Heart right ventricle (tissue), 16 donors: ENCODE results near the gene GJD2. TPM values are rescaled to one million over a fixed set of nuclear protein-coding genes. Genes with fewer than 3 reads are reported as not detected.

Source experiments
- ATAC-seq, 8 donors: fragments of 200-7000 bp; cut with Tn5 transposase; one replicate each; pipeline ENCODE4 v1.9.1; 2020; ENCODE audit warnings: mild to moderate bottlenecking in 8 of 8, moderate library complexity in 8 of 8, moderate number of reproducible peaks in 1 of 8
- DNase-seq, 2 donors: peaks; one replicate each; pipeline ENCODE4 v3.0.0-alpha.2; 2020
- H3K27ac ChIP-seq, 10 donors: fragments of 200-600 bp; sonication (generic) in 2 of 10; one replicate each; pipeline versions ENCODE4 v1.5.0 to v1.8.0; 2020 to 2022; ENCODE audit warnings: mild to moderate bottlenecking in 3 of 10
- H3K27me3 ChIP-seq, 7 donors: fragments of 200-600 bp; one replicate each; pipeline ENCODE4 v1.8.0; 2021 to 2022; ENCODE audit warnings: mild to moderate bottlenecking in 2 of 7
- H3K36me3 ChIP-seq, 9 donors: fragments of 200-600 bp; sonication (generic) in 1 of 9; one replicate each; pipeline versions ENCODE4 v1.5.0 to v1.8.0; 2020 to 2022; ENCODE audit warnings: mild to moderate bottlenecking in 2 of 9
- H3K4me1 ChIP-seq, 9 donors: fragments of 200-600 bp; sonication (generic) in 1 of 9; one replicate each; pipeline versions ENCODE4 v1.5.0 to v1.8.0; 2020 to 2022; ENCODE audit warnings: mild to moderate bottlenecking in 4 of 9
- H3K4me3 ChIP-seq, 10 donors: fragments of 200-600 bp; sonication (generic) in 2 of 10; one replicate each; pipeline versions ENCODE4 v1.5.0 to v1.8.0; 2020 to 2022; ENCODE audit warnings: mild to moderate bottlenecking in 7 of 10, moderate library complexity in 2 of 10
- H3K9me3 ChIP-seq, 11 donors: fragments of 200-600 bp in 10 of 11; sonication (generic) in 2 of 11; one replicate each; pipeline versions ENCODE4 v1.5.0 to v1.8.0; 2013 to 2022; ENCODE audit warnings: mild to moderate bottlenecking in 2 of 11, control low read depth in 1 of 11, moderate library complexity in 1 of 11
- WGBS, 2 donors: extraction: QIAGEN DNeasy Blood & Tissue Kit; methylation state at CpG; one replicate each; pipeline ENCODE4 v1.1.7; 2013; ENCODE audit warnings: inconsistent platforms in 1 of 2; 5-methylcytosine and 5-hydroxymethylcytosine counted together
- intact Hi-C, 10 donors: fragments of 100-400 bp; cut with DNase I; formaldehyde crosslinking; loops; one replicate each; pipeline versions ENCODE4 v1.11.1 to v1.14.2; 2022
- polyA plus RNA-seq, 2 donors: library from polyadenylated mRNA; stranded (reverse); fragments of 200-250 nt; gene quantifications; one replicate each; pipeline ENCODE4 v1.2.3, GENCODE V29; 2013
- total RNA-seq, 10 donors: library from RNA; stranded (reverse); fragmentation: NEBNext Ultra II Directional in 3 of 10; extraction: Animal tissue kit (Norgen Biotek cat#: 25700) in 3 of 10; gene quantifications; one replicate each; pipeline versions ENCODE4 v1.2.1 to v1.2.4, GENCODE V29; 2021 to 2023
- TF ChIP-seq, protein P1 (sequence below), 9 donors: fragments of 200-600 bp; sonication (generic) in 2 of 9; IDR thresholded peaks; one replicate each; pipeline versions ENCODE4 v1.5.0 to v1.8.0; 2021 to 2022; ENCODE audit warnings: antibody characterized with exemption in 9 of 9, mild to moderate bottlenecking in 5 of 9, moderate library complexity in 1 of 9
- donor health status: Arrhythmogenic right ventricular cardiomyopathy.
- donor health status: ischemic (EF 13 %, LVEDD 7.1; RV severe dilation, severe dysfunction).
- donor health status: healthy with polysubstance abuse.
- donor health status: DM: no; HTN: yes; CAD: no.
- donor health status: DM: no; HTN: no; CAD: no.
- donor health status: ischemic (EF 25% LVEDD 6.9; RV normal size, moderate dysfunction).
- donor health status: ischemic (EF 25% LVEDD 5.7; RV mildly dilated, moderate dysfunction).
- donor health status: healthy.
- donor health status: DM: yes; HTN: yes; CAD: no.
- donor health status: Ischemic cardiomyopathy.
- donor health status: ischemic (EF 35%, LVEDD 5.7; RV mildly dilated, moderate dysfunction).
- donor health status: nonischemic (EF 11% LVEDD 7.7; RV severe dilation, severe dysfunction).
- donor health status: DM: yes; HTN: yes; CAD: no.
- donor health status: PGD.
- donor health status: ischemic (EF 29% LVEDD 5.4; RV normal size, mild dysfunction).
- donor health status: nonischemic (EF 23%, LVEDD 6.1; RV moderate dilation, normal function).

Gene GJD2
- total and polyA plus RNA-seq, 12 donors: 0.01 to 0.13 (median 0.08) TPM; not detected in 7

- Histone ChIP-seq H3K27ac (no peak overlapping the region), H3K27me3 (no peaks in the 10 kb centered on the region), H3K9me3 (no peaks in the 10 kb centered on the region), H3K4me3 (no peak overlapping the region), H3K36me3 (no peaks in the 10 kb centered on the region), H3K4me1 (peaks cover 0 to 24% (median 0%) of the 10 kb centered on the region in 9 donors)
- no peak for ATAC-seq
- intact Hi-C loops: loop anchor here in 1 of 10 donors (10.0 kb wide), 1 partner anchor 56 kb away; no protein-coding TSS in a partner anchor
- TF ChIP-seq, protein P1, sequence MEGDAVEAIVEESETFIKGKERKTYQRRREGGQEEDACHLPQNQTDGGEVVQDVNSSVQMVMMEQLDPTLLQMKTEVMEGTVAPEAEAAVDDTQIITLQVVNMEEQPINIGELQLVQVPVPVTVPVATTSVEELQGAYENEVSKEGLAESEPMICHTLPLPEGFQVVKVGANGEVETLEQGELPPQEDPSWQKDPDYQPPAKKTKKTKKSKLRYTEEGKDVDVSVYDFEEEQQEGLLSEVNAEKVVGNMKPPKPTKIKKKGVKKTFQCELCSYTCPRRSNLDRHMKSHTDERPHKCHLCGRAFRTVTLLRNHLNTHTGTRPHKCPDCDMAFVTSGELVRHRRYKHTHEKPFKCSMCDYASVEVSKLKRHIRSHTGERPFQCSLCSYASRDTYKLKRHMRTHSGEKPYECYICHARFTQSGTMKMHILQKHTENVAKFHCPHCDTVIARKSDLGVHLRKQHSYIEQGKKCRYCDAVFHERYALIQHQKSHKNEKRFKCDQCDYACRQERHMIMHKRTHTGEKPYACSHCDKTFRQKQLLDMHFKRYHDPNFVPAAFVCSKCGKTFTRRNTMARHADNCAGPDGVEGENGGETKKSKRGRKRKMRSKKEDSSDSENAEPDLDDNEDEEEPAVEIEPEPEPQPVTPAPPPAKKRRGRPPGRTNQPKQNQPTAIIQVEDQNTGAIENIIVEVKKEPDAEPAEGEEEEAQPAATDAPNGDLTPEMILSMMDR (IDR thresholded peaks at IDR 0.05): no peak
- DNase-seq: no peak
These were observed 13.7 kb upstream of the GJD2 start for GRCh38 chr15:34768530-34768929.

DNA sequence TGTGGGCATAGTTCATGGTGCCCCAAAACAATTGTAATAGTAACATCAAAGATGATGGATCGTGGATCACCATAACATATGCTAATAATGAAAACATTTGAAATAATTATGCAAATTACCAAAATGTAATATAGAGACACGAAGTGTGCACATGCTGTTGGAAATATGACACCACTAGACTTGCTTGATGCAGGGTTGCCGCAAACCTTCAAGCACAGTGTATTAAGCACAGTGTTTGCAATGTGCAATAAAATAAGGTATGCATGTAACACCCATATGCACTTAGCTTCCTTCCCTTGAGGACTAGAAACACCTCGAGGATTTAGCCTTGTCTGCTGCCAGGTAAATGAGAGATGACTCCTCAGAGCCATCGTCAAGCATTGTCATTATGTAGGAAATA, 10.9 kb upstream of the GJD2 start:
- Histone ChIP-seq H3K36me3 (no peaks in the 10 kb centered on the region), H3K27me3 (no peaks in the 10 kb centered on the region), H3K4me1 (peaks cover 0 to 24% (median 0%) of the 10 kb centered on the region in 9 donors), H3K9me3 (no peaks in the 10 kb centered on the region), H3K27ac (no peak overlapping the region), H3K4me3 (no peak overlapping the region)
- TF ChIP-seq, protein P1 (IDR thresholded peaks at IDR 0.05): no peak
- WGBS, 2 donors: 76 to 82% methylated on average over 5 of the region's 5 CpGs
- no peak for ATAC-seq
- DNase-seq: no peak
- intact Hi-C loops: loop anchor here in 1 of 10 donors (10.0 kb wide), 1 partner anchor 59 kb away; no protein-coding TSS in a partner anchor

DNA sequence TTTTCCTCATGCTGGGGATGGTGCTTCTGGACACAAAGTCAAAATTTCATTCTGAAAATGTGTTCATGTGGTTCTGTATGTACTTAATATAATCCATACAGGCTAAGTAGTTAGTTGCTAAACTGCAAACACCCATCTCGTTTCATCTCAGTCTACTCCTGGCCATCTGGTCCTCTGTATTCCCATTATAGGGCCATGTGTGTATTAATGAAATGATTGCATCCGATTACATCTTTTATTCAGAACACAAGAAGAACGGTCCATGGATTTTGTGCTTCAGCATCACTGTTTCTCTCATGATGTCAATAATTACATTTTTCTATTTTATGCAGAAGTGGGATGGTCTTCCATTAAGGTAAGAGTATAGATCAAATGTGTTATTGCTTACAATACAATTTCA, 6.1 kb upstream of the GJD2 start:
- TF ChIP-seq, protein P1 (IDR thresholded peaks at IDR 0.05): no peak
- Histone ChIP-seq H3K9me3 (no peaks in the 10 kb centered on the region), H3K4me3 (no peak overlapping the region), H3K36me3 (no peaks in the 10 kb centered on the region), H3K4me1 (no peaks in the 10 kb centered on the region), H3K27me3 (peaks cover 0 to 34% (median 21%) of the 10 kb centered on the region in 7 donors), H3K27ac (no peak overlapping the region)
- 54 to 63% methylated on average over 3 of the region's 3 CpGs for WGBS, 2 donors
- no peak for DNase-seq
- ATAC-seq: no peak
- intact Hi-C loops: loop anchor here in 1 of 10 donors (10.0 kb wide), 1 partner anchor 64 kb away; no protein-coding TSS in a partner anchor

GRCh38 chr15:34759992-34760391, 5.2 kb upstream of the GJD2 start:
- no peak for ATAC-seq
- H3K27ac ChIP-seq: no peak overlapping the region
- H3K27me3 ChIP-seq: peaks cover 0 to 43% (median 31%) of the 10 kb centered on the region in 7 donors
- no peak overlapping the region for H3K4me3 ChIP-seq
- H3K4me1 ChIP-seq: peaks cover 0 to 4% (median 0%) of the 10 kb centered on the region in 9 donors
- no peak for DNase-seq
- intact Hi-C loops: loop anchor here in 1 of 10 donors (10.0 kb wide), 1 partner anchor 65 kb away; no protein-coding TSS in a partner anchor
- H3K36me3 ChIP-seq: no peaks in the 10 kb centered on the region
- 60 to 75% methylated on average over 2 of the region's 2 CpGs for WGBS, 2 donors
- H3K9me3 ChIP-seq: no peaks in the 10 kb centered on the region
- TF ChIP-seq, protein P1 (IDR thresholded peaks at IDR 0.05): no peak
